Spleen (tissue), 11 donors: ENCODE data around the gene MED25. TPM values are rescaled to one million over a fixed set of nuclear protein-coding genes. Genes with fewer than 3 reads are reported as not detected.

ENCODE experiments used
- DNase-seq: peaks from one replicate; pipeline ENCODE4 v3.0.0-alpha.2; 2020
- H3K27ac ChIP-seq, 8 donors: fragments of 200-600 bp; sonication (generic) in 7 of 8; 1 replicate in 4 of 8; 2 replicates in 4 of 8; pipeline versions ENCODE4 v1.5.0 to v1.8.0; 2016 to 2021; ENCODE audit warnings: inconsistent platforms in 4 of 8, mild to moderate bottlenecking in 4 of 8, moderate library complexity in 1 of 8
- H3K27me3 ChIP-seq, 7 donors: fragments of 200-600 bp; sonication (generic) in 6 of 7; replicated peaks in 1 of 7; 1 replicate in 4 of 7; 2 replicates in 3 of 7; pipeline versions ENCODE4 v1.5.0 to v1.8.0; 2016 to 2021; ENCODE audit warnings: inconsistent platforms in 3 of 7, mild to moderate bottlenecking in 1 of 7
- H3K36me3 ChIP-seq, 6 donors: fragments of 200-600 bp; sonication (generic) in 5 of 6; 1 replicate in 4 of 6; 2 replicates in 2 of 6; pipeline versions ENCODE4 v1.5.0 to v1.8.0; 2016 to 2021; ENCODE audit warnings: inconsistent platforms in 2 of 6
- H3K4me1 ChIP-seq, 6 donors: fragments of 200-600 bp; sonication (generic) in 5 of 6; 1 replicate in 3 of 6; 2 replicates in 3 of 6; pipeline versions ENCODE4 v1.5.0 to v1.8.0; 2016 to 2021; ENCODE audit warnings: inconsistent platforms in 3 of 6
- H3K4me3 ChIP-seq, 8 donors: fragments of 200-600 bp; sonication (generic) in 7 of 8; 1 replicate in 4 of 8; 2 replicates in 4 of 8; pipeline versions ENCODE4 v1.5.0 to v1.8.0; 2016 to 2021; ENCODE audit warnings: inconsistent platforms in 4 of 8, mild to moderate bottlenecking in 4 of 8, moderate library complexity in 2 of 8
- H3K9me3 ChIP-seq, 8 donors: fragments of 200-600 bp; sonication (generic) in 7 of 8; 1 replicate in 4 of 8; 2 replicates in 4 of 8; pipeline versions ENCODE4 v1.5.0 to v1.8.0; 2016 to 2021; ENCODE audit warnings: inconsistent platforms in 4 of 8
- POLR2A ChIP-seq, 3 donors: fragments of 450-650 bp; IDR thresholded peaks; one replicate each; pipeline ENCODE4 v1.5.1; 2017; ENCODE audit warnings: antibody characterized with exemption in 3 of 3, mild to moderate bottlenecking in 1 of 3
- POLR2AphosphoS5 ChIP-seq, 3 donors: sonication (generic); formaldehyde crosslinking; IDR thresholded peaks; one replicate each; pipeline ENCODE4 v1.5.1; 2017; ENCODE audit warnings: antibody characterized with exemption in 3 of 3
- WGBS, 5 donors: extraction: QIAGEN DNeasy Blood & Tissue Kit in 3 of 5; methylation state at CpG; one replicate each; pipeline versions ENCODE4 v1.1.5 to v1.1.7; 2013 to 2018; 5-methylcytosine and 5-hydroxymethylcytosine counted together
- intact Hi-C: fragments of 100-400 bp; cut with DNase I; formaldehyde crosslinking; loops from one replicate; pipeline ENCODE4 v1.15.0; 2023; ENCODE audit warnings: low total_unique reads
- polyA plus RNA-seq, 3 donors: library from polyadenylated mRNA; stranded (reverse); fragments of 200-250 nt; gene quantifications; one replicate each; pipeline ENCODE4 v1.2.1, GENCODE V29; 2013
- total RNA-seq, 7 donors: library from RNA; depleted of rRNA in 3 of 7; stranded (reverse); fragments of >200 nt in 3 of 7; fragmentation: NEBNext Ultra II Directional in 4 of 7; extraction: Animal tissue kit (Norgen Biotek cat#: 25700) in 4 of 7; gene quantifications; one replicate each; pipeline versions ENCODE4 v1.1.0 to v1.2.1, GENCODE V29; 2016 to 2021
- TF ChIP-seq, protein P1 (sequence below), 11 experiments: fragments of 200-600 bp in 7 of 11; fragments of 450-650 bp in 4 of 11; sonication (generic) in 4 of 11; IDR thresholded peaks in 8 of 11; conservative IDR thresholded peaks in 3 of 11; 1 replicate in 7 of 11; 2 replicates in 4 of 11; pipeline versions ENCODE4 v1.4.0 to v1.8.0; 2016 to 2021; ENCODE audit warnings: antibody characterized with exemption in 11 of 11, inconsistent platforms in 4 of 11, mild to moderate bottlenecking in 1 of 11
- donor health status: healthy with polysubstance abuse.
- donor health status: DM: no; HTN: no; CAD: no; lungs with moderate emphysema.
- donor health status: DM: no; HTN: no; CAD: no.
- donor health status: Bipolar disorder and iron deficiency.
- donor health status: healthy.
- donor health status: DM: no; HTN: no; CAD: no.
- donor health status: DM: yes; HTN: yes; CAD: no.

Gene MED25
- total and polyA plus RNA-seq, 10 donors = 26.6 to 61.0 (median 44.9) TPM

DNA sequence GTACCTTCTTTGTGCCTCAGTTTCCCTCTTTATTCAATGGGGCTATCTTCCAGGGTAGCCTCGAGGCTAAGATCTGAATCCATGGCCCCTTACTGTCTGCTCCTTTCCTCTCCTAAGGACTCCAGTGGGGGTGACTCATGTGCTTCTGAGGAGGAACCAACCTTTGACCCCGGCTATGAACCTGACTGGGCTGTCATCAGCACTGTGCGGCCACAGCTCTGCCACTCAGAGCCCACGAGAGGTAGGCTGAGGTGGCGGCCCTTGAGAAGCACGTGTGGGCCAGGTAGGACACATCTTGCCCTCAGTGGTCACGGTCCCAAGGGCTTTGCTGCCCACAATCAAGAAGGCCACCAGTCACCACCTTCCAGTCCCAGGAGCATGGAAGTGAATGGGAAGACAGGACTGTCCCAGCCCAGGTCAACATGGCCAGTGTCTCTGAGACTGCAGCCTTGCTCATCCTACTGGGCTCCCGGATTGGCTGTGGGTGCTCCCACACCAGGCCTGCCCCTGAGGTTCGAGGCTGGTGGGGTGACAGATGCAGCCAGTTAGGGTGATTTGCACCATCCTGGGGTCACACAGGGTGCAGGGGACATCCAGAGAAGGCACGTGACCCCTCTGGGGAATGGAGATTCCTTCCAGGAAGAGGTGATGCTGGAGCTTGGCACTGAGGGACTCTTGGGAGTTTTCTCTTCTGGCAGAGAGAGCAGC is 62.2 kb downstream of the MED25 start:
- H3K4me1 ChIP-seq = peaks cover 9 to 34% (median 20%) of the 10 kb centered on the region in 6 donors
- 91 to 97% (median 95%) methylated on average over 4 to 10 of the region's 10 CpGs for WGBS, 5 donors
- H3K27ac ChIP-seq = no peak overlapping the region
- H3K36me3 ChIP-seq = peaks cover 9 to 68% (median 61%) of the 10 kb centered on the region in 6 donors
- intact Hi-C loops = no loop called here
- no peak for DNase-seq
- no peaks in the 10 kb centered on the region for H3K9me3 ChIP-seq
- no peak overlapping the region for H3K4me3 ChIP-seq
- TF ChIP-seq POLR2AphosphoS5 (IDR thresholded peaks at IDR 0.05) = peak in 1 of 3 donors; percentile 7
- TF ChIP-seq, protein P1, sequence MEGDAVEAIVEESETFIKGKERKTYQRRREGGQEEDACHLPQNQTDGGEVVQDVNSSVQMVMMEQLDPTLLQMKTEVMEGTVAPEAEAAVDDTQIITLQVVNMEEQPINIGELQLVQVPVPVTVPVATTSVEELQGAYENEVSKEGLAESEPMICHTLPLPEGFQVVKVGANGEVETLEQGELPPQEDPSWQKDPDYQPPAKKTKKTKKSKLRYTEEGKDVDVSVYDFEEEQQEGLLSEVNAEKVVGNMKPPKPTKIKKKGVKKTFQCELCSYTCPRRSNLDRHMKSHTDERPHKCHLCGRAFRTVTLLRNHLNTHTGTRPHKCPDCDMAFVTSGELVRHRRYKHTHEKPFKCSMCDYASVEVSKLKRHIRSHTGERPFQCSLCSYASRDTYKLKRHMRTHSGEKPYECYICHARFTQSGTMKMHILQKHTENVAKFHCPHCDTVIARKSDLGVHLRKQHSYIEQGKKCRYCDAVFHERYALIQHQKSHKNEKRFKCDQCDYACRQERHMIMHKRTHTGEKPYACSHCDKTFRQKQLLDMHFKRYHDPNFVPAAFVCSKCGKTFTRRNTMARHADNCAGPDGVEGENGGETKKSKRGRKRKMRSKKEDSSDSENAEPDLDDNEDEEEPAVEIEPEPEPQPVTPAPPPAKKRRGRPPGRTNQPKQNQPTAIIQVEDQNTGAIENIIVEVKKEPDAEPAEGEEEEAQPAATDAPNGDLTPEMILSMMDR (IDR thresholded peaks at IDR 0.05 in 8 of 11, conservative IDR thresholded peaks at IDR 0.05 in 3 of 11) = no peak
- no peak for TF ChIP-seq POLR2A (IDR thresholded peaks at IDR 0.05)
- no peaks in the 10 kb centered on the region for H3K27me3 ChIP-seq

- Histone ChIP-seq H3K4me3 (no peak overlapping the region), H3K9me3 (no peaks in the 10 kb centered on the region), H3K27ac (no peak overlapping the region), H3K36me3 (peaks cover 9 to 77% (median 64%) of the 10 kb centered on the region in 6 donors), H3K27me3 (no peaks in the 10 kb centered on the region), H3K4me1 (peaks cover 4 to 28% (median 14%) of the 10 kb centered on the region in 6 donors)
- TF ChIP-seq, protein P1 (IDR thresholded peaks at IDR 0.05 in 8 of 11, conservative IDR thresholded peaks at IDR 0.05 in 3 of 11) = no peak
- TF ChIP-seq POLR2AphosphoS5 (IDR thresholded peaks at IDR 0.05) (no peak), POLR2A (IDR thresholded peaks at IDR 0.05) (no peak)
- intact Hi-C loops = no loop called here
- 94 to 98% (median 96%) methylated on average over 12 to 17 of the region's 17 CpGs for WGBS, 5 donors
- DNase-seq = peak; percentile 74
Observed at GRCh38 chr19:49881186-49881585, 63.1 kb downstream of the MED25 start.

DNA sequence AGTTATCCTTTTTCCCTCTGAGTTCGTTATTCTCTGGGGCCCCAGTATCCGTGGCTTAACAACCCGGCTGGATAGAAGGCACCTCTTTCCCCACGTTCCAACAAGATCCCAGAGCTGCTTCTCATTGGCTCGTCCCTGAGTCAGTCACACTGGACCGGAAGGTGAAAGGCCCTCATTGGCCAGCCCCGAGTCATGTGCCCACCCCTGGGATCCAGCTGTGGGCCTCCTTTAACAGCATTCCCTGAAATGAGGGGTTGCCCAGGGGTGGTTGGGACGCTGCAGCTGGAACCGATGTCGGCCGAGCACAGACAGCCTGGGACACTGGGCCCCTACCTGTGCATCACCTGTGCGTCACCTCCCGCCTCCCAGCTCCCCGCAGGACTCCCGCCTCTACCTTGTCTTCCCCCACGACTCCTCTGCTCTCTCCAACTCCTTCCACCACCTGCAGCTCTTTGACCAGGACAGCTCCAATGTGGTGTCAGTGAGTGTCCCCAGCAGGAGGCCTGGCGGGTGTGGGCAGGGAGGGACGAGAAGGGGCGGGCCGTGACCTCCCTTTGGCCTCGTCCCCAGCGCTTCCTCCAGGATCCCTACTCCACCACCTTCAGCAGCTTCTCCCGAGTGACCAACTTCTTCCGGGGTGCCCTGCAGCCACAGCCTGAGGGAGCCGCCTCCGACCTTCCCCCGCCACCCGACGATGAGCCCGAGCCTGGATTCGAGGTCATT is 63.7 kb downstream of the MED25 start:
- H3K36me3 ChIP-seq = peaks cover 9 to 83% (median 64%) of the 10 kb centered on the region in 6 donors
- intact Hi-C loops = no loop called here
- no peaks in the 10 kb centered on the region for H3K9me3 ChIP-seq
- H3K4me1 ChIP-seq = peaks cover 4 to 30% (median 16%) of the 10 kb centered on the region in 6 donors
- no peak overlapping the region for H3K4me3 ChIP-seq
- DNase-seq = no peak
- 83 to 94% (median 88%) methylated on average over 21 to 31 of the region's 31 CpGs for WGBS, 5 donors
- no peak for TF ChIP-seq POLR2A (IDR thresholded peaks at IDR 0.05)
- TF ChIP-seq, protein P1 (IDR thresholded peaks at IDR 0.05 in 8 of 11, conservative IDR thresholded peaks at IDR 0.05 in 3 of 11) = no peak
- peak in 1 of 3 donors; percentile 11 for TF ChIP-seq POLR2AphosphoS5 (IDR thresholded peaks at IDR 0.05)
- H3K27ac ChIP-seq = no peak overlapping the region
- H3K27me3 ChIP-seq = no peaks in the 10 kb centered on the region

DNA sequence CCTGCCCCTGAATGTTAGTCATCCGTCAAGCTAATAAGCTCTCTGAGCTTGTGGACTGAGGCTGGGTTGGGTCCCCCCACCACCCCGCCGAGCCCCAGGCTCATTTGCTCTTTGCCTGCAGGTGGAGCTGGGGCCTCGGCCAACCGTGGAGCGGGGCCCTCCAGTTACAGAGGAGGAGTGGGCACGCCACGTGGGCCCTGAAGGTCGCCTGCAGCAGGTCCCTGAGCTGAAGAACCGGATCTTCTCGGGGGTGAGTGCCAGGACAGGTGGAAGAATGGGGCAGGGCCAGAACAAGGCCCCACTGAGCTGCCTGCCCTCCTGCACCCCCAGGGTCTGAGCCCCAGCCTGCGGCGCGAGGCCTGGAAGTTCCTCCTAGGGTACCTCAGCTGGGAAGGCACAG is 64.6 kb downstream of the MED25 start:
- peaks cover 4 to 38% (median 24%) of the 10 kb centered on the region in 6 donors for H3K4me1 ChIP-seq
- DNase-seq = no peak
- H3K27ac ChIP-seq = no peak overlapping the region
- no peaks in the 10 kb centered on the region for H3K9me3 ChIP-seq
- TF ChIP-seq, protein P1 (IDR thresholded peaks at IDR 0.05 in 8 of 11, conservative IDR thresholded peaks at IDR 0.05 in 3 of 11) = no peak
- TF ChIP-seq POLR2A (IDR thresholded peaks at IDR 0.05) (no peak), POLR2AphosphoS5 (IDR thresholded peaks at IDR 0.05) (peak in 1 of 3 donors; percentile 37)
- no peaks in the 10 kb centered on the region for H3K27me3 ChIP-seq
- no peak overlapping the region for H3K4me3 ChIP-seq
- peaks cover 9 to 91% (median 64%) of the 10 kb centered on the region in 6 donors for H3K36me3 ChIP-seq
- intact Hi-C loops = no loop called here
- WGBS, 5 donors = 95 to 97% (median 97%) methylated on average over 12 to 14 of the region's 14 CpGs; no CpG with 5 or more reads in 1 of the 5 donors
